WTC11 (cell line): ENCODE measurements around the gene TUBGCP3. TPM values are rescaled to one million over a fixed set of nuclear protein-coding genes. Genes with fewer than 3 reads are reported as not detected.
"Not testable (repeated sequence)": the region's sequence is repeated elsewhere in the genome, so short reads cannot be mapped to it uniquely, and the experiment has no call there.

Experiments
- ATAC-seq: fragments of 200-7000 bp; cut with Tn5 transposase; 2 replicates; pipeline ENCODE4 v1.10.0; 2021; ENCODE audit warnings: mild to moderate bottlenecking, moderate library complexity
- CTCF ChIA-PET: fragments of 300-600 bp; sonication (Branson Sonifier 250); formaldehyde crosslinking; loops from one replicate; lab custom pipeline; 2021; ENCODE audit warnings: antibody characterized with exemption; lab: Charles Lee
- POLR2A ChIA-PET: fragments of 350-600 bp; sonication (Branson Sonifier 250); formaldehyde crosslinking; loops from one replicate; lab custom pipeline; 2021; ENCODE audit warnings: antibody characterized with exemption; lab: Charles Lee
- DNase-seq: peaks from one replicate; pipeline ENCODE4 v3.0.0; 2021; ENCODE audit warnings: low spot score
- H3K27ac Mint-ChIP-seq: 2 replicates; pipeline ENCODE4 v1.8.0; 2021; ENCODE audit warnings: mixed read lengths
- H3K27me3 Mint-ChIP-seq: 2 replicates; pipeline ENCODE4 v1.8.0; 2021; ENCODE audit warnings: low read depth, mild to moderate bottlenecking, moderate library complexity, mixed read lengths
- H3K36me3 Mint-ChIP-seq: 2 replicates; pipeline ENCODE4 v1.8.0; 2021; ENCODE audit warnings: mixed read lengths
- H3K4me1 Mint-ChIP-seq: 2 replicates; pipeline ENCODE4 v1.8.0; 2022; ENCODE audit warnings: mixed read lengths
- H3K4me3 Mint-ChIP-seq: 2 replicates; pipeline ENCODE4 v1.8.0; 2021; ENCODE audit warnings: mild to moderate bottlenecking, moderate library complexity, mixed read lengths
- H3K9me3 Mint-ChIP-seq: 2 replicates; pipeline ENCODE4 v1.8.0; 2021; ENCODE audit warnings: mixed read lengths
- ATF1 ChIP-seq: sonication (generic); formaldehyde crosslinking; IDR thresholded peaks from 2 replicates; pipeline ENCODE4 v1.8.1; 2023; ENCODE audit warnings: mild to moderate bottlenecking, moderate library complexity, missing genetic modification reagents
- CREB1 ChIP-seq: sonication (generic); formaldehyde crosslinking; IDR thresholded peaks from 2 replicates; pipeline ENCODE4 v1.8.0; 2023; ENCODE audit warnings: mild to moderate bottlenecking, missing genetic modification reagents
- CTCF ChIP-seq: fragments of 200-600 bp; IDR thresholded peaks from 2 replicates; pipeline ENCODE4 v1.8.0; 2022; ENCODE audit warnings: antibody characterized with exemption
- E2F1 ChIP-seq: sonication (generic); formaldehyde crosslinking; IDR thresholded peaks from 2 replicates; pipeline ENCODE4 v1.8.0; 2022; ENCODE audit warnings: mild to moderate bottlenecking, missing genetic modification reagents
- E2F5 ChIP-seq: sonication (generic); formaldehyde crosslinking; IDR thresholded peaks from 2 replicates; pipeline ENCODE4 v1.8.1; 2022; ENCODE audit warnings: mild to moderate bottlenecking, moderate library complexity, missing genetic modification reagents
- FOXJ3 ChIP-seq: sonication (generic); formaldehyde crosslinking; IDR thresholded peaks from 2 replicates; pipeline ENCODE4 v1.9.0; 2021; ENCODE audit warnings: missing genetic modification reagents, mild to moderate bottlenecking, borderline replicate concordance
- FOXP4 ChIP-seq: sonication (generic); formaldehyde crosslinking; IDR thresholded peaks from 2 replicates; pipeline ENCODE4 v1.8.0; 2022; ENCODE audit warnings: mild to moderate bottlenecking, missing genetic modification reagents
- HMGA2 ChIP-seq: fragments of 250-450 bp; sonication (Bioruptor Pico); IDR thresholded peaks from 2 replicates; pipeline ENCODE4 v1.4.0; 2021; ENCODE audit warnings: mild to moderate bottlenecking, moderate library complexity
- IRF1 ChIP-seq: sonication (generic); formaldehyde crosslinking; IDR thresholded peaks from 2 replicates; pipeline ENCODE4 v1.8.0; 2023; ENCODE audit warnings: missing genetic modification reagents
- MAX ChIP-seq: sonication (generic); formaldehyde crosslinking; IDR thresholded peaks from 2 replicates; pipeline ENCODE4 v1.8.0; 2022; ENCODE audit warnings: mild to moderate bottlenecking, missing genetic modification reagents
- MXD4 ChIP-seq: fragments of 250-450 bp; sonication (Bioruptor Pico); IDR thresholded peaks from 2 replicates; pipeline ENCODE4 v1.8.0; 2021; ENCODE audit warnings: mild to moderate bottlenecking, moderate library complexity, borderline replicate concordance
- NR3C1 ChIP-seq: sonication (generic); formaldehyde crosslinking; conservative IDR thresholded peaks from 2 replicates; pipeline ENCODE4 v1.8.1; 2023; ENCODE audit warnings: low read depth, mild to moderate bottlenecking, missing genetic modification reagents
- PREB ChIP-seq: sonication (generic); formaldehyde crosslinking; IDR thresholded peaks from 2 replicates; pipeline ENCODE4 v1.8.1; 2022; ENCODE audit warnings: mild to moderate bottlenecking, missing genetic modification reagents, moderate library complexity, borderline replicate concordance
- RELA ChIP-seq: sonication (generic); formaldehyde crosslinking; IDR thresholded peaks from 2 replicates; pipeline ENCODE4 v1.8.1; 2022; ENCODE audit warnings: missing genetic modification reagents, mild to moderate bottlenecking, borderline replicate concordance
- SP1 ChIP-seq: sonication (generic); formaldehyde crosslinking; conservative IDR thresholded peaks from 2 replicates; pipeline ENCODE4 v1.8.1; 2022; ENCODE audit warnings: missing genetic modification reagents
- TEAD1 ChIP-seq: sonication (generic); formaldehyde crosslinking; IDR thresholded peaks from 2 replicates; pipeline ENCODE4 v1.8.0; 2022; ENCODE audit warnings: mild to moderate bottlenecking, missing genetic modification reagents
- USF2 ChIP-seq: sonication (generic); formaldehyde crosslinking; IDR thresholded peaks from 2 replicates; pipeline ENCODE4 v1.8.1; 2023; ENCODE audit warnings: mild to moderate bottlenecking, missing genetic modification reagents, moderate library complexity
- ZNF232 ChIP-seq: sonication (generic); formaldehyde crosslinking; IDR thresholded peaks from 2 replicates; pipeline ENCODE4 v1.8.0; 2022; ENCODE audit warnings: mild to moderate bottlenecking, missing genetic modification reagents
- ZNF263 ChIP-seq: sonication (generic); formaldehyde crosslinking; IDR thresholded peaks from 2 replicates; pipeline ENCODE4 v1.8.1; 2022; ENCODE audit warnings: low read depth, mild to moderate bottlenecking, moderate library complexity, missing genetic modification reagents
- total RNA-seq: library from RNA; stranded (reverse); gene quantifications from 3 replicates; pipeline ENCODE4 v1.2.3, GENCODE V29; 2021

TUBGCP3 gene
- total RNA-seq, 1 experiment from 2014 or later: 29.9 TPM

GRCh38 chr13:112489199-112489598, 98.8 kb downstream of the TUBGCP3 start (continued):
- no peak for TF ChIP-seq FOXP4 (CRISPR knock-in tag)
- TF ChIP-seq FOXJ3 (CRISPR knock-in tag): no peak
- TF ChIP-seq HMGA2 (CRISPR knock-in tag): no peak
- TF ChIP-seq IRF1: no peak
- no peak for TF ChIP-seq E2F5 (CRISPR knock-in tag)
- no peak for TF ChIP-seq PREB

- DNase-seq, ATAC-seq, H3K4me3 Mint-ChIP-seq, POLR2A ChIA-PET, H3K36me3 Mint-ChIP-seq, H3K27me3 Mint-ChIP-seq, H3K4me1 Mint-ChIP-seq, H3K9me3 Mint-ChIP-seq, CTCF ChIA-PET, H3K27ac Mint-ChIP-seq: not testable (repeated sequence)
These were observed 99.5 kb downstream of the TUBGCP3 start for GRCh38 chr13:112488343-112489050.

- ATAC-seq (no peak), DNase-seq (no peak)
- H3K36me3 Mint-ChIP-seq: peaks cover 6% of the 10 kb centered on the region; the same call in 1 of the 2 replicates
- H3K27ac Mint-ChIP-seq: no peak overlapping the region
- ChIA-PET POLR2A (no interaction called here), CTCF (no interaction called here)
- H3K4me1 Mint-ChIP-seq: no peaks in the 10 kb centered on the region
- H3K9me3 Mint-ChIP-seq: no peaks in the 10 kb centered on the region
- no peak overlapping the region for H3K4me3 Mint-ChIP-seq
- no peaks in the 10 kb centered on the region for H3K27me3 Mint-ChIP-seq
- no peak for TF ChIP-seq MXD4 (CRISPR knock-in tag)
- no peak for TF ChIP-seq USF2 (CRISPR knock-in tag)
- no peak for TF ChIP-seq CTCF
- no peak for TF ChIP-seq CREB1 (CRISPR knock-in tag)
- TF ChIP-seq SP1 (CRISPR knock-in tag): no peak
- no peak for TF ChIP-seq RELA
- no peak for TF ChIP-seq NR3C1
- TF ChIP-seq MAX: no peak
- no peak for TF ChIP-seq E2F1 (CRISPR knock-in tag)
- no peak for TF ChIP-seq IRF1
- TF ChIP-seq ZNF232 (CRISPR knock-in tag): no peak
- no peak for TF ChIP-seq FOXJ3 (CRISPR knock-in tag)
- TF ChIP-seq FOXP4 (CRISPR knock-in tag): no peak
- no peak for TF ChIP-seq TEAD1 (CRISPR knock-in tag)
- no peak for TF ChIP-seq ZNF263 (CRISPR knock-in tag)
- no peak for TF ChIP-seq ATF1 (CRISPR knock-in tag)
These were observed 100.8 kb downstream of the TUBGCP3 start for GRCh38 chr13:112487127-112487517.
